H1 (cell line): ENCODE measurements around the gene MBTPS1. TPM values are rescaled to one million over a fixed set of nuclear protein-coding genes. Genes with fewer than 3 reads are reported as not detected.

ENCODE experiments used
- CTCF ChIA-PET: fragments of 300-600 bp; sonication (Branson Sonifier 250); formaldehyde crosslinking; loops from one replicate; lab custom pipeline; 2021; ENCODE audit not compliant: partially characterized antibody; lab: Charles Lee
- POLR2A ChIA-PET: fragments of 300-600 bp; sonication (Branson Sonifier 250); formaldehyde crosslinking; loops from one replicate; lab custom pipeline; 2021; ENCODE audit warnings: inconsistent platforms; ENCODE audit not compliant: partially characterized antibody; lab: Charles Lee
- DNase-seq, 2 experiments: peaks; one replicate each; pipeline versions ENCODE4 v3.0.0 to v3.0.0-alpha.2; 2010 to 2022; ENCODE audit warnings: low spot score in 2 of 2, low read depth in 1 of 2, mixed read lengths in 1 of 2
- FAIRE-seq: peaks from 2 replicates; lab custom pipeline; 2011; peaks lifted over from hg19 to GRCh38; lab: Jason Lieb, UNC
- H2AFZ ChIP-seq: 2 replicates; pipeline ENCODE4 v1.8.1; 2012; ENCODE audit warnings: low read length, inconsistent platforms
- H2AK5ac ChIP-seq: 2 replicates; pipeline ENCODE4 v1.6.1; 2013; ENCODE audit warnings: low read depth, low read length
- H2BK120ac ChIP-seq: replicated peaks from 2 replicates; pipeline ENCODE3; 2013; ENCODE audit warnings: low read depth, low read length, inconsistent platforms
- H2BK12ac ChIP-seq: 2 replicates; pipeline ENCODE4 v1.6.1; 2013; ENCODE audit warnings: low read depth, low read length
- H2BK15ac ChIP-seq: 2 replicates; pipeline ENCODE4 v1.6.1; 2013; ENCODE audit warnings: low read length
- H2BK20ac ChIP-seq: 2 replicates; pipeline ENCODE4 v1.6.1; 2013; ENCODE audit warnings: low read length
- H2BK5ac ChIP-seq: 2 replicates; pipeline ENCODE4 v1.6.1; 2013; ENCODE audit warnings: low read depth, low read length
- H3K14ac ChIP-seq: 2 replicates; pipeline ENCODE4 v1.6.1; 2013; ENCODE audit warnings: inconsistent platforms; ENCODE audit not compliant: insufficient read length
- H3K18ac ChIP-seq: 2 replicates; pipeline ENCODE4 v1.6.1; 2013; ENCODE audit warnings: low read length; ENCODE audit errors: extremely low read depth
- H3K23ac ChIP-seq: 2 replicates; pipeline ENCODE4 v1.6.1; 2013; ENCODE audit warnings: inconsistent platforms; ENCODE audit not compliant: insufficient read length
- H3K23me2 ChIP-seq: 2 replicates; pipeline ENCODE4 v1.6.1; 2013; ENCODE audit warnings: low read depth, low read length
- H3K27ac ChIP-seq: 2 replicates; pipeline ENCODE4 v1.6.1; 2011; ENCODE audit warnings: low read depth, low read length, inconsistent platforms
- H3K27me3 ChIP-seq, 4 experiments: replicated peaks in 1 of 4; 1 replicate in 1 of 4; 2 replicates in 3 of 4; pipeline versions ENCODE4 v1.6.1 to v1.8.1; 2011 to 2013; ENCODE audit warnings: low read length in 3 of 4, mild to moderate bottlenecking in 3 of 4, inconsistent platforms in 2 of 4, mixed read lengths in 2 of 4, moderate library complexity in 1 of 4; ENCODE audit not compliant: control insufficient read depth in 3 of 4, insufficient read depth in 3 of 4; ENCODE audit errors: extremely low read depth in 1 of 4
- H3K36me3 ChIP-seq, 4 experiments: 2 replicates each; pipeline versions ENCODE4 v1.6.1 to v1.8.1; 2011 to 2013; ENCODE audit warnings: mild to moderate bottlenecking in 4 of 4, low read length in 3 of 4, moderate library complexity in 2 of 4, control low read depth in 1 of 4, inconsistent platforms in 1 of 4; ENCODE audit not compliant: insufficient read depth in 4 of 4, control insufficient read depth in 2 of 4
- H3K4ac ChIP-seq: replicated peaks from 2 replicates; pipeline ENCODE3; 2013; ENCODE audit warnings: low read length, low read depth, mixed read lengths, inconsistent platforms; ENCODE audit not compliant: insufficient read length
- H3K4me1 ChIP-seq, 4 experiments: replicated peaks in 1 of 4; 1 replicate in 1 of 4; 2 replicates in 3 of 4; pipeline versions ENCODE4 v1.6.1 to v1.8.1; 2011 to 2013; ENCODE audit warnings: low read length in 3 of 4, inconsistent platforms in 2 of 4, mixed read lengths in 1 of 4; ENCODE audit not compliant: insufficient read depth in 4 of 4, control insufficient read depth in 3 of 4
- H3K4me2 ChIP-seq, 2 experiments: 2 replicates each; pipeline versions ENCODE4 v1.6.1 to v1.8.1; 2011 to 2013; ENCODE audit warnings: low read depth in 2 of 2, low read length in 2 of 2, control low read depth in 1 of 2, inconsistent platforms in 1 of 2, mild to moderate bottlenecking in 1 of 2; ENCODE audit not compliant: insufficient read depth in 1 of 2
- H3K4me3 ChIP-seq, 4 experiments: fragments of 200-600, 300-600 bp in 1 of 4; sonication (generic), shearing (Covaris generic), sonication (Bioruptor Twin) in 1 of 4; 2 replicates each; pipeline versions ENCODE4 v1.5.1 to v1.8.1; 2011 to 2016; ENCODE audit warnings: low read length in 4 of 4, low read depth in 3 of 4, control low read depth in 2 of 4, inconsistent platforms in 2 of 4, mild to moderate bottlenecking in 2 of 4, mixed read lengths in 1 of 4, moderate library complexity in 1 of 4; ENCODE audit not compliant: insufficient read depth in 2 of 4; ENCODE audit errors: extremely low read depth in 1 of 4
- H3K56ac ChIP-seq: replicated peaks from 2 replicates; pipeline ENCODE3; 2013; ENCODE audit warnings: low read depth, mild to moderate bottlenecking, mixed read lengths, low read length, inconsistent platforms; ENCODE audit not compliant: insufficient read length
- H3K79me1 ChIP-seq: 2 replicates; pipeline ENCODE4 v1.6.1; 2013; ENCODE audit warnings: low read depth, low read length, control low read depth
- H3K79me2 ChIP-seq, 2 experiments: 2 replicates each; pipeline versions ENCODE4 v1.6.1 to v1.8.1; 2012 to 2013; ENCODE audit warnings: low read length in 2 of 2, mild to moderate bottlenecking in 2 of 2, inconsistent platforms in 1 of 2; ENCODE audit not compliant: insufficient read depth in 2 of 2, control insufficient read depth in 1 of 2
- H3K9ac ChIP-seq, 4 experiments: replicated peaks in 1 of 4; 1 replicate in 1 of 4; 2 replicates in 3 of 4; pipeline versions ENCODE4 v1.6.1 to v1.8.1; 2011 to 2013; ENCODE audit warnings: low read depth in 3 of 4, low read length in 3 of 4, control low read depth in 2 of 4, mild to moderate bottlenecking in 2 of 4, moderate library complexity in 2 of 4, inconsistent platforms in 1 of 4; ENCODE audit errors: extremely low read depth in 1 of 4
- H3K9me3 ChIP-seq, 2 experiments: 2 replicates each; pipeline versions ENCODE4 v1.6.1 to v1.8.1; 2012 to 2013; ENCODE audit warnings: mild to moderate bottlenecking in 2 of 2, moderate library complexity in 2 of 2, control low read depth in 1 of 2, inconsistent platforms in 1 of 2, low read depth in 1 of 2, low read length in 1 of 2, mixed read lengths in 1 of 2; ENCODE audit not compliant: insufficient read depth in 2 of 2
- H4K20me1 ChIP-seq, 2 experiments: replicated peaks in 1 of 2; 2 replicates each; pipeline versions ENCODE3 to v1.8.1; 2011 to 2013; ENCODE audit warnings: inconsistent platforms in 2 of 2, low read length in 2 of 2, mild to moderate bottlenecking in 1 of 2; ENCODE audit not compliant: insufficient read depth in 2 of 2, control insufficient read depth in 1 of 2
- H4K5ac ChIP-seq: 2 replicates; pipeline ENCODE4 v1.6.1; 2013; ENCODE audit warnings: low read length, low read depth, mixed read lengths, inconsistent platforms; ENCODE audit not compliant: insufficient read length
- H4K8ac ChIP-seq: 2 replicates; pipeline ENCODE4 v1.8.0; 2013; ENCODE audit warnings: mild to moderate bottlenecking, moderate library complexity, low read length, inconsistent platforms; ENCODE audit not compliant: insufficient read depth; ENCODE audit errors: extremely low read depth
- H4K91ac ChIP-seq: replicated peaks from 2 replicates; pipeline ENCODE3; 2013; ENCODE audit warnings: low read length, mixed read lengths, inconsistent platforms; ENCODE audit not compliant: insufficient read length
- CBX8 ChIP-seq: fragments of 300-800, 300-1000 bp; sonication (generic); IDR thresholded peaks from 2 replicates; pipeline ENCODE4 v1.7.1; 2016; ENCODE audit warnings: low read depth, low read length, borderline replicate concordance
- MAFK ChIP-seq: IDR thresholded peaks from 2 replicates; pipeline ENCODE4 v1.6.1; 2012; ENCODE audit warnings: low read depth, mild to moderate bottlenecking, improper control_type of control experiment, low read length
- SAP30 ChIP-seq: fragments of 300-600 bp; sonication (generic); IDR thresholded peaks from 2 replicates; pipeline ENCODE4 v1.7.1; 2012; ENCODE audit warnings: low read length, moderate library complexity, mild to moderate bottlenecking, inconsistent platforms; ENCODE audit not compliant: insufficient read depth, insufficient replicate concordance
- SP4 ChIP-seq: IDR thresholded peaks from 2 replicates; pipeline ENCODE4 v1.6.1; 2012; ENCODE audit warnings: low read length, inconsistent platforms
- SRF ChIP-seq: IDR thresholded peaks from 2 replicates; pipeline ENCODE4 v1.6.1; 2011; ENCODE audit warnings: mild to moderate bottlenecking, low read depth, low read length, moderate library complexity
- TEAD4 ChIP-seq: IDR thresholded peaks from 2 replicates; pipeline ENCODE4 v1.6.1; 2012; ENCODE audit warnings: low read depth, low read length, inconsistent platforms, mixed read lengths
- WGBS, 2 experiments: shearing (Covaris generic) in 1 of 2; methylation state at CpG; one replicate each; pipeline versions ENCODE4 v1.1.6 to v1.1.7; 2013 to 2015; ENCODE audit warnings: low lambda C conversion rate in 2 of 2, mixed read lengths in 2 of 2, inconsistent platforms in 1 of 2, low coverage in 1 of 2, missing lambda C conversion rate in 1 of 2; ENCODE audit not compliant: insufficient replicate concordance in 2 of 2, insufficient coverage in 1 of 2, insufficient read length in 1 of 2; ENCODE audit errors: extremely low coverage in 1 of 2, missing lambda C conversion rate in 1 of 2; 5-methylcytosine and 5-hydroxymethylcytosine counted together
- polyA plus RNA-seq, 7 experiments: library from polyadenylated mRNA; depleted of rRNA in 3 of 7; stranded (reverse) in 5 of 7; unstranded in 2 of 7; fragments of >200 nt in 5 of 7; fragments of 200-250 nt in 2 of 7; gene quantifications; 1 replicate in 5 of 7; 2 replicates in 1 of 7; 4 replicates in 1 of 7; pipeline versions ENCODE4 v1.2.1 to v1.2.3, GENCODE V29; 2011 to 2013; ENCODE audit warnings: missing spikeins in 2 of 7, mixed read lengths in 2 of 7
- total RNA-seq: library from RNA; stranded (reverse); fragmentation: NEBNext Ultra II Directional; extraction: Animal tissue kit (Norgen Biotek cat#: 25700); gene quantifications from 2 replicates; pipeline ENCODE4 v1.2.1, GENCODE V29; 2021
- TF ChIP-seq, protein P1 (sequence below): IDR thresholded peaks from 2 replicates; pipeline ENCODE4 v1.6.1; 2011; ENCODE audit warnings: low read length, improper control_type of control experiment

The MBTPS1 gene
- total and polyA plus RNA-seq, 2 of the 8 experiments (the other 6 are each of a cell fraction or from before 2014, with no cell fraction given) = 30.6 to 53.3 TPM

- no peak overlapping the region for H2AK5ac ChIP-seq
- H3K9me3 ChIP-seq = no peaks in the 10 kb centered on the region
- CTCF ChIA-PET = interaction anchor here (0.7 to 2.9 kb wide), 2 partner anchors 9 kb away, joined by 3 to 9 read pairs; no protein-coding TSS in a partner anchor
Observed at GRCh38 chr16:84093120-84093878, 23.4 kb downstream of the MBTPS1 start.

More at GRCh38 chr16:84093120-84093878, 23.4 kb downstream of the MBTPS1 start:
- H4K8ac ChIP-seq = no peak overlapping the region; the same call in 1 of the 2 replicates
- no peak overlapping the region for H2BK5ac ChIP-seq
- H3K23me2 ChIP-seq = no peaks in the 10 kb centered on the region; the same call in 1 of the 2 replicates
- no peak overlapping the region for H3K27ac ChIP-seq
- H4K20me1 ChIP-seq = peaks cover 0 to 12% of the 10 kb centered on the region in 2 experiments
- no peak overlapping the region for H3K18ac ChIP-seq
- H3K23ac ChIP-seq = no peak overlapping the region
- H3K4me3 ChIP-seq = no peak overlapping the region
- no peak overlapping the region for H4K91ac ChIP-seq
- H3K4me1 ChIP-seq = no peaks in the 10 kb centered on the region
- H3K4ac ChIP-seq = no peak overlapping the region
- no peaks in the 10 kb centered on the region for H3K79me2 ChIP-seq
- no peak overlapping the region for H2AFZ ChIP-seq
- no peak overlapping the region for H2BK12ac ChIP-seq
- no peak for FAIRE-seq
- POLR2A ChIA-PET = no interaction called here
- no peak for DNase-seq
- H3K36me3 ChIP-seq = peaks cover 15 to 77% (median 50%) of the 10 kb centered on the region in 4 experiments
- no peak overlapping the region for H4K5ac ChIP-seq
- no peak overlapping the region for H3K9ac ChIP-seq
- H3K79me1 ChIP-seq = no peaks in the 10 kb centered on the region
- H3K4me2 ChIP-seq = no peak overlapping the region
- TF ChIP-seq TEAD4 = no peak
- no peak for TF ChIP-seq SRF
- TF ChIP-seq MAFK = no peak
- no peak for TF ChIP-seq CBX8
- no peak for TF ChIP-seq SAP30
- TF ChIP-seq SP4 = no peak
- TF ChIP-seq, protein P1, sequence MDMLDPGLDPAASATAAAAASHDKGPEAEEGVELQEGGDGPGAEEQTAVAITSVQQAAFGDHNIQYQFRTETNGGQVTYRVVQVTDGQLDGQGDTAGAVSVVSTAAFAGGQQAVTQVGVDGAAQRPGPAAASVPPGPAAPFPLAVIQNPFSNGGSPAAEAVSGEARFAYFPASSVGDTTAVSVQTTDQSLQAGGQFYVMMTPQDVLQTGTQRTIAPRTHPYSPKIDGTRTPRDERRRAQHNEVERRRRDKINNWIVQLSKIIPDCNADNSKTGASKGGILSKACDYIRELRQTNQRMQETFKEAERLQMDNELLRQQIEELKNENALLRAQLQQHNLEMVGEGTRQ = no peak
- no peaks in the 10 kb centered on the region for H3K27me3 ChIP-seq
- H3K14ac ChIP-seq = no peak overlapping the region
- no peak overlapping the region for H2BK120ac ChIP-seq
- H3K56ac ChIP-seq = no peak overlapping the region
- no peak overlapping the region for H2BK20ac ChIP-seq
- WGBS, 2 experiments = 92% methylated on average over 16 of the region's 16 CpGs; no CpG with 5 or more reads in 1 of the 2 experiments
- H2BK15ac ChIP-seq = no peak overlapping the region
